Thyroid gland (tissue), 4 donors: ENCODE measurements around the gene PODXL. TPM values are rescaled to one million over a fixed set of nuclear protein-coding genes. Genes with fewer than 3 reads are reported as not detected.

Experiments used
- DNase-seq, 2 donors: peaks; one replicate each; pipeline ENCODE4 v3.0.0-alpha.2; 2019
- H3K27ac ChIP-seq, 3 donors: fragments of 200-600 bp; sonication (generic); 1 replicate in 2 of 3; 2 replicates in 1 of 3; pipeline ENCODE4 v1.5.1; 2016 to 2019; ENCODE audit warnings: mild to moderate bottlenecking in 1 of 3, moderate library complexity in 1 of 3
- H3K27me3 ChIP-seq: fragments of 200-600 bp; sonication (generic); one replicate; pipeline ENCODE4 v1.5.1; 2019
- H3K36me3 ChIP-seq, 2 donors: fragments of 200-600 bp; sonication (generic); one replicate each; pipeline ENCODE4 v1.5.1; 2016 to 2019
- H3K4me1 ChIP-seq, 2 donors: fragments of 200-600 bp; sonication (generic); one replicate each; pipeline ENCODE4 v1.5.1; 2017 to 2019
- H3K4me3 ChIP-seq, 3 donors: fragments of 200-600 bp; sonication (generic); replicated peaks in 1 of 3; 1 replicate in 2 of 3; 2 replicates in 1 of 3; pipeline ENCODE4 v1.5.1; 2016; ENCODE audit warnings: mild to moderate bottlenecking in 1 of 3
- H3K9me3 ChIP-seq: fragments of 200-600 bp; sonication (generic); one replicate; pipeline ENCODE4 v1.5.1; 2017
- POLR2A ChIP-seq, 2 donors: fragments of 450-650 bp; IDR thresholded peaks; one replicate each; pipeline ENCODE4 v1.6.1; 2017; ENCODE audit warnings: antibody characterized with exemption in 2 of 2, mild to moderate bottlenecking in 2 of 2, moderate library complexity in 1 of 2
- WGBS, 2 donors: methylation state at CpG; one replicate each; pipeline ENCODE4 v1.1.5; 2017; 5-methylcytosine and 5-hydroxymethylcytosine counted together
- intact Hi-C: fragments of 100-400 bp; cut with DNase I; formaldehyde crosslinking; loops from one replicate; pipeline ENCODE4 v1.15.1; 2023
- total RNA-seq, 4 donors: library from RNA; depleted of rRNA; stranded (reverse); fragments of >200 nt; gene quantifications; one replicate each; pipeline ENCODE4 v1.2.3, GENCODE V29; 2016
- TF ChIP-seq, protein P1 (sequence below), 6 experiments: fragments of 200-600 bp in 3 of 6; fragments of 450-650 bp in 3 of 6; sonication (generic) in 3 of 6; IDR thresholded peaks; one replicate each; pipeline ENCODE4 v1.5.1; 2016 to 2019; ENCODE audit warnings: antibody characterized with exemption in 6 of 6, mild to moderate bottlenecking in 2 of 6, inconsistent platforms in 1 of 6, moderate library complexity in 1 of 6

Gene PODXL
- total RNA-seq, 4 donors from 2014 or later = 47.7 to 125 (median 56.3) TPM

DNA sequence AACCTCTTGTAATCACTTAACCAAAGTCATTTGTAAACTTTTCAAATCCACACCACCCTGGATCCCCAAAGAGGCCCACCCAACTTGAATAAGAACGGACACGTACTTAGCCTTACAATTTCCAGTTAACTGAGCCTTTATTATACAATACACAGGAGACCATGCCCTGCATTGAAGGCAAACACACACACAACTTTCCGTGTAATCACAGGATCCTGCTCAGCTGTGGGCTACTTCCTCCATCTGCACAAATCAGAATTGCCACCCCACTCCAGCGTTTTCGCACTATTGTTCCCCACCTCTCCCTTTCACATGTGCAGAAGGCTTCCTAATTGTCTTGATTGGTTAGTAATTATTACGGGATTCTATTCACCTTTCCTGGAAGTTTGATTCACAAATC is 12.1 kb upstream of the PODXL start:
- 88 to 91% methylated on average over 6 of the region's 6 CpGs for whole genome bisulfite sequencing, 2 donors
- H3K27ac ChIP-seq = no peak overlapping the region
- intact Hi-C loops = no loop called here

DNA sequence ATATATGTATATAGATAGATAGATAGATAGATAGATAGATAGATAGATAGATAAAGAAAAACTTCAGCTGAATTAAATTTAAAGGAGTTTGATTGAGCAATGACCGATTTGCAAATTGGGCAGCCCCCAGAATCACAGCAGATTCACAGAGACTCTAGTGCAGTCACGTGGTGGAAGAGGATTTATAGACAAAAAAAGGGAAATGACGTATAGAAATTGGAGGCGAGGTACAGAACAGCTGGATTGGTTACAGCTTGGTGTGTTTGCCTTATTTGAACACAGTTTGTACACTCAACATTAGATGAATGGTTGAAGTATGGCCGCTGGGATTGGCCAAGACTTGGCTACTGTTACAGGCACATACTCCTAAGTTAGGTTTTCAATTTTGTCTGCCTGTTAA is 8.2 kb upstream of the PODXL start:
- Histone ChIP-seq H3K27me3 (no peaks in the 10 kb centered on the region), H3K9me3 (no peaks in the 10 kb centered on the region), H3K27ac (no peak overlapping the region), H3K36me3 (no peaks in the 10 kb centered on the region), H3K4me3 (no peak overlapping the region), H3K4me1 (no peaks in the 10 kb centered on the region)
- intact Hi-C loops = no loop called here
- no peak for TF ChIP-seq POLR2A (IDR thresholded peaks at IDR 0.05)
- TF ChIP-seq, protein P1, sequence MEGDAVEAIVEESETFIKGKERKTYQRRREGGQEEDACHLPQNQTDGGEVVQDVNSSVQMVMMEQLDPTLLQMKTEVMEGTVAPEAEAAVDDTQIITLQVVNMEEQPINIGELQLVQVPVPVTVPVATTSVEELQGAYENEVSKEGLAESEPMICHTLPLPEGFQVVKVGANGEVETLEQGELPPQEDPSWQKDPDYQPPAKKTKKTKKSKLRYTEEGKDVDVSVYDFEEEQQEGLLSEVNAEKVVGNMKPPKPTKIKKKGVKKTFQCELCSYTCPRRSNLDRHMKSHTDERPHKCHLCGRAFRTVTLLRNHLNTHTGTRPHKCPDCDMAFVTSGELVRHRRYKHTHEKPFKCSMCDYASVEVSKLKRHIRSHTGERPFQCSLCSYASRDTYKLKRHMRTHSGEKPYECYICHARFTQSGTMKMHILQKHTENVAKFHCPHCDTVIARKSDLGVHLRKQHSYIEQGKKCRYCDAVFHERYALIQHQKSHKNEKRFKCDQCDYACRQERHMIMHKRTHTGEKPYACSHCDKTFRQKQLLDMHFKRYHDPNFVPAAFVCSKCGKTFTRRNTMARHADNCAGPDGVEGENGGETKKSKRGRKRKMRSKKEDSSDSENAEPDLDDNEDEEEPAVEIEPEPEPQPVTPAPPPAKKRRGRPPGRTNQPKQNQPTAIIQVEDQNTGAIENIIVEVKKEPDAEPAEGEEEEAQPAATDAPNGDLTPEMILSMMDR (IDR thresholded peaks at IDR 0.05) = no peak
- 84 to 85% methylated on average over 5 of the region's 5 CpGs for WGBS, 2 donors
- DNase-seq = no peak

More for the DNA sequence above, 12.1 kb upstream of the PODXL start:
- no peaks in the 10 kb centered on the region for H3K9me3 ChIP-seq
- DNase-seq = no peak
- H3K4me3 ChIP-seq = no peak overlapping the region
- TF ChIP-seq, protein P1 (IDR thresholded peaks at IDR 0.05) = no peak
- TF ChIP-seq POLR2A (IDR thresholded peaks at IDR 0.05) = no peak
- no peaks in the 10 kb centered on the region for H3K27me3 ChIP-seq
- H3K36me3 ChIP-seq = no peaks in the 10 kb centered on the region
- no peaks in the 10 kb centered on the region for H3K4me1 ChIP-seq

DNA sequence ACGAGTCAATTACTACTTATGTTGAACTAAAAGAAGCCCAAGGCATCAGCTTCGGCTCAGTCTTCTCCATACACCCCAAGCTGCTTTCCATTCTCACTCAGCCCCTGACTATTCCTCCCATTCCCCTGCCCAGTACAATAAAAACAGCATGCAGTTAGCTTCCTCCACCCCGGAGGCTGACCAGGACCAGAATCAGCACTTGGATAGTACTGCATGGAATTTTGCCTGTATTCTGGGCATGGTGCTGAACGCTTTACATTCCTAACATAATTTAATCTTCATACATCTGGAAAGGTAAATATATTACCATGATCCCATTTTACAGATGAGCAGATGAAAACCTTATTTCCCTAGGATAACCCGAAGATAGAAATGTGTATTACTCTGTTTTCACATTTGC is 7.5 kb upstream of the PODXL start:
- Histone ChIP-seq H3K36me3 (no peaks in the 10 kb centered on the region), H3K4me1 (no peaks in the 10 kb centered on the region), H3K9me3 (no peaks in the 10 kb centered on the region), H3K27me3 (no peaks in the 10 kb centered on the region), H3K4me3 (no peak overlapping the region), H3K27ac (no peak overlapping the region)
- 87 to 90% methylated on average over 5 of the region's 5 CpGs for WGBS, 2 donors
- TF ChIP-seq POLR2A (IDR thresholded peaks at IDR 0.05) = no peak
- TF ChIP-seq, protein P1 (IDR thresholded peaks at IDR 0.05) = no peak
- no peak for DNase-seq
- intact Hi-C loops = no loop called here

DNA sequence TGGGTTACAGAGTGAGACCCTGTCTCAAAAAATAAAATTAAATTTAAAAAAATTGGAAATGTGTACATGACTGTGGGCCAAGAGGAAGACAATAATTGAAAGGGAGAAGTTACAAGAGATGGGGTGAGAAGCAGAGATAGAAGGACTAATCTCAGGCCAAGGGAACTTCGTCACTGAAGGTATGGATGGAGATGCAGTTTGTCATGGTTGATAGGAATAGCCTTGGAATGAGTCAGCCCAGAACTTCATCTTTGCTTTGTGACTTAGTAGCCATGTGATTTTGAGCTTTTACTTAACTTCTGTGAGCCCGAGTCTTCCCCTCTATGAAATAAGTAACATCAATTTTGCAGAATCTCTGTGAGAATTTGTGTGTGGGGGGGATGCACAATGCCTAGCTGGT is 6.5 kb upstream of the PODXL start:
- intact Hi-C loops = no loop called here
- Histone ChIP-seq H3K9me3 (no peaks in the 10 kb centered on the region), H3K27ac (no peak overlapping the region), H3K4me3 (no peak overlapping the region), H3K36me3 (no peaks in the 10 kb centered on the region), H3K27me3 (no peaks in the 10 kb centered on the region), H3K4me1 (peaks cover under 1 to 2% of the 10 kb centered on the region in 2 donors)
- no peak for TF ChIP-seq POLR2A (IDR thresholded peaks at IDR 0.05)
- TF ChIP-seq, protein P1 (IDR thresholded peaks at IDR 0.05) = no peak
- WGBS, 2 donors = 93 to 100% methylated on average over 2 of the region's 2 CpGs
- no peak for DNase-seq

DNA sequence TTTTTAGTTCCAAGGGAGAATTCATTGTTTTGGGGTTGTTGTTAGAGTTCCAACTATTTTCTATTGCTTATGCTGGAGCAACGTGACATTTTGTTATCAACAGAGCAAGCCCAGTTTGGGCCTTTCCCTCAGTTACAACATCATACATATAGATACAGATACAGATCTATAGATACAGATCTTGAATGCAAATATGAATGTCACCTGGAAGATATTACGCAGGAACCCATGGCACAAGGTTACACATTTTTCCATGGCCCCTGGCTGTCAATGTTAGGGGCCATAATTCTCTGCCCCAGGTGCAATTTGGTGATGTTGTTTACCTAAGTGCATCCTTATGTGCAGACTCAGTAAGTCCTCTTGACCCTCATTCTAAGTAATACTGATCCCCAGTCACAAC is 3.6 kb upstream of the PODXL start:
- no peak for DNase-seq
- intact Hi-C loops = no loop called here
- Histone ChIP-seq H3K27me3 (no peaks in the 10 kb centered on the region), H3K9me3 (no peaks in the 10 kb centered on the region), H3K27ac (no peak overlapping the region), H3K4me1 (peaks cover 19 to 24% of the 10 kb centered on the region in 2 donors), H3K4me3 (no peak overlapping the region), H3K36me3 (no peaks in the 10 kb centered on the region)
- WGBS, 2 donors = 87 to 93% methylated on average over 2 of the region's 2 CpGs
- no peak for TF ChIP-seq POLR2A (IDR thresholded peaks at IDR 0.05)
- TF ChIP-seq, protein P1 (IDR thresholded peaks at IDR 0.05) = no peak
